PFSK-1 (cell line): ENCODE results near the gene N4BP2L2.

Source experiments
- FOXP2 ChIP-seq: optimal IDR thresholded peaks from 2 replicates; pipeline ENCODE3; 2011; ENCODE audit warnings: borderline replicate concordance, control low read depth, inconsistent platforms; ENCODE audit not compliant: insufficient read depth; ENCODE audit errors: extremely low read length, extremely low read depth
- POLR2AphosphoS5 ChIP-seq: IDR thresholded peaks from 2 replicates; pipeline ENCODE4 v1.6.1; 2012; ENCODE audit warnings: low read depth, mild to moderate bottlenecking, control low read depth, low read length, moderate library complexity
- TAF1 ChIP-seq: IDR thresholded peaks from 2 replicates; pipeline ENCODE4 v1.6.1; 2012; ENCODE audit warnings: low read length, control low read depth, borderline replicate concordance; ENCODE audit not compliant: insufficient read depth
- TF ChIP-seq, protein P1 (sequence below), 2 experiments: IDR thresholded peaks; 2 replicates each; pipeline versions ENCODE4 v1.6.1 to v1.8.0; 2011 to 2012; ENCODE audit warnings: low read depth in 2 of 2, low read length in 2 of 2, control low read depth in 1 of 2, inconsistent platforms in 1 of 2, mild to moderate bottlenecking in 1 of 2, moderate library complexity in 1 of 2; ENCODE audit not compliant: insufficient read depth in 1 of 2

DNA sequence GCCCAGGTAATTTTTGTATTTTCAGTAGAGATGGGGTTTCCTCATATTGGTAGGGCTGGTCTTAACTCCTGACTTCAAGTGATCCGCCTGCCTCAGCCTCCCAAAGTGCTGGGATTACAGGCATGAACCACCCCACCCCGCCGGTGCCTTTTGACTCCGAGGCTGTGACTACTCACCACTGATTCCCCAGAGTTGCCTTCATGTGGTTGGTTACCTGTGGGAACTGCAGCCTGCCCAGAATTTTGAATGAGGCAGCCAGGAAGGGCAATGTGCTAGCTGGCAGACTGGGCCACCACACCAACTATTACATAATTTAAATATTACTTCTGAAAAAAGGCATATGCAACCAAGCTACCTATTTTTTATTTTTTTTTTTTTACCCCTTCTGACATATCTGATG lies 42.8 kb downstream of the N4BP2L2 start:
- TF ChIP-seq POLR2AphosphoS5 (no peak), TAF1 (no peak), FOXP2 (no peak)
- TF ChIP-seq, protein P1, sequence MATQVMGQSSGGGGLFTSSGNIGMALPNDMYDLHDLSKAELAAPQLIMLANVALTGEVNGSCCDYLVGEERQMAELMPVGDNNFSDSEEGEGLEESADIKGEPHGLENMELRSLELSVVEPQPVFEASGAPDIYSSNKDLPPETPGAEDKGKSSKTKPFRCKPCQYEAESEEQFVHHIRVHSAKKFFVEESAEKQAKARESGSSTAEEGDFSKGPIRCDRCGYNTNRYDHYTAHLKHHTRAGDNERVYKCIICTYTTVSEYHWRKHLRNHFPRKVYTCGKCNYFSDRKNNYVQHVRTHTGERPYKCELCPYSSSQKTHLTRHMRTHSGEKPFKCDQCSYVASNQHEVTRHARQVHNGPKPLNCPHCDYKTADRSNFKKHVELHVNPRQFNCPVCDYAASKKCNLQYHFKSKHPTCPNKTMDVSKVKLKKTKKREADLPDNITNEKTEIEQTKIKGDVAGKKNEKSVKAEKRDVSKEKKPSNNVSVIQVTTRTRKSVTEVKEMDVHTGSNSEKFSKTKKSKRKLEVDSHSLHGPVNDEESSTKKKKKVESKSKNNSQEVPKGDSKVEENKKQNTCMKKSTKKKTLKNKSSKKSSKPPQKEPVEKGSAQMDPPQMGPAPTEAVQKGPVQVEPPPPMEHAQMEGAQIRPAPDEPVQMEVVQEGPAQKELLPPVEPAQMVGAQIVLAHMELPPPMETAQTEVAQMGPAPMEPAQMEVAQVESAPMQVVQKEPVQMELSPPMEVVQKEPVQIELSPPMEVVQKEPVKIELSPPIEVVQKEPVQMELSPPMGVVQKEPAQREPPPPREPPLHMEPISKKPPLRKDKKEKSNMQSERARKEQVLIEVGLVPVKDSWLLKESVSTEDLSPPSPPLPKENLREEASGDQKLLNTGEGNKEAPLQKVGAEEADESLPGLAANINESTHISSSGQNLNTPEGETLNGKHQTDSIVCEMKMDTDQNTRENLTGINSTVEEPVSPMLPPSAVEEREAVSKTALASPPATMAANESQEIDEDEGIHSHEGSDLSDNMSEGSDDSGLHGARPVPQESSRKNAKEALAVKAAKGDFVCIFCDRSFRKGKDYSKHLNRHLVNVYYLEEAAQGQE (IDR thresholded peaks at IDR 0.05; ENCODE audit: insufficient read depth in 1 of 2, low read depth in 2 of 2, low read length in 2 of 2) = no peak
